HUDEP-2 (cell line): ENCODE data around the gene ACTBL2.
"Not testable (repeated sequence)": the region's sequence is repeated elsewhere in the genome, so short reads cannot be mapped to it uniquely, and the experiment has no call there.

Experiments
- DNase-seq, 76 experiments: peaks; one replicate each; lab custom pipeline; 2025; ENCODE audit not compliant: unreplicated experiment in 76 of 76; lab: John Stamatoyannopoulos, UW

Gene ACTBL2

GRCh38 chr5:57482671-57483106 lies at the start of gene ACTBL2:
ACTBL2 (minus strand) TSS chr5:57482811; CDS start chr5:57482707, 104 bp downstream.
- no peak for DNase-seq

GRCh38 chr5:57531333-57531732 lies 48.7 kb upstream of the ACTBL2 start:
- DNase-seq: no peak

- no peak for DNase-seq
Measured at GRCh38 chr5:57529864-57530263, 47.3 kb upstream of the ACTBL2 start.

- no peak for DNase-seq
Measured at GRCh38 chr5:57527870-57528269, 45.3 kb upstream of the ACTBL2 start.

- DNase-seq: no peak
Measured at GRCh38 chr5:57524348-57525060, 41.9 kb upstream of the ACTBL2 start.

GRCh38 chr5:57522477-57522876 lies 39.9 kb upstream of the ACTBL2 start:
- not testable (repeated sequence) for DNase-seq

- DNase-seq: not testable (repeated sequence)
Measured at GRCh38 chr5:57518415-57518814, 35.8 kb upstream of the ACTBL2 start.

- no peak for DNase-seq
Measured at GRCh38 chr5:57517250-57517649, 34.6 kb upstream of the ACTBL2 start.

- DNase-seq: no peak
Measured at GRCh38 chr5:57513785-57514184, 31.2 kb upstream of the ACTBL2 start.

- no peak for DNase-seq
Measured at GRCh38 chr5:57511321-57511720, 28.7 kb upstream of the ACTBL2 start.

- no peak for DNase-seq
Measured at GRCh38 chr5:57509501-57510260, 27.1 kb upstream of the ACTBL2 start.

GRCh38 chr5:57508211-57508610 lies 25.6 kb upstream of the ACTBL2 start:
- DNase-seq: no peak

- DNase-seq: no peak
Measured at GRCh38 chr5:57505272-57506200, 22.9 kb upstream of the ACTBL2 start.

- DNase-seq: no peak
Measured at GRCh38 chr5:57504357-57504756, 21.7 kb upstream of the ACTBL2 start.

- no peak for DNase-seq
Measured at GRCh38 chr5:57503433-57503832, 20.8 kb upstream of the ACTBL2 start.

GRCh38 chr5:57501414-57502201 lies 19.0 kb upstream of the ACTBL2 start:
- no peak for DNase-seq

GRCh38 chr5:57499262-57500050 lies 16.8 kb upstream of the ACTBL2 start:
- DNase-seq: peak in 12 of 76 experiments; percentile 1 to 34 (median 6)

GRCh38 chr5:57497733-57498132 lies 15.1 kb upstream of the ACTBL2 start:
- DNase-seq: no peak

GRCh38 chr5:57495285-57496086 lies 12.9 kb upstream of the ACTBL2 start:
- no peak for DNase-seq
